ENCODE data around the gene SH2D3A.
"Not testable (repeated sequence)": the region's sequence is repeated elsewhere in the genome, so short reads cannot be mapped to it uniquely, and the experiment has no call there.

The SH2D3A gene

GRCh38 chr19:6718111-6718740, 49.0 kb downstream of the SH2D3A start:
- no peak for FAIRE-seq

GRCh38 chr19:6717441-6717971, 49.7 kb downstream of the SH2D3A start:
- no peak for FAIRE-seq

GRCh38 chr19:6717036-6717435, 50.2 kb downstream of the SH2D3A start:
- no peak for FAIRE-seq

GRCh38 chr19:6716610-6716970, 50.6 kb downstream of the SH2D3A start:
- no peak for FAIRE-seq

GRCh38 chr19:6714749-6715555, 52.3 kb downstream of the SH2D3A start:
- FAIRE-seq: no peak

- no peak for FAIRE-seq
These were observed 53.2 kb downstream of the SH2D3A start for GRCh38 chr19:6713773-6714692.

GRCh38 chr19:6712692-6713670, 54.3 kb downstream of the SH2D3A start:
- no peak for FAIRE-seq

- no peak for FAIRE-seq
These were observed 55.0 kb downstream of the SH2D3A start for GRCh38 chr19:6712231-6712630.

GRCh38 chr19:6711605-6712004, 55.6 kb downstream of the SH2D3A start:
- no peak for FAIRE-seq

- no peak for FAIRE-seq
These were observed 56.2 kb downstream of the SH2D3A start for GRCh38 chr19:6711078-6711361.

- no peak for FAIRE-seq
These were observed 56.8 kb downstream of the SH2D3A start for GRCh38 chr19:6710273-6711077.

GRCh38 chr19:6709549-6709948, 57.7 kb downstream of the SH2D3A start:
- FAIRE-seq: no peak

GRCh38 chr19:6708913-6709312, 58.3 kb downstream of the SH2D3A start:
- FAIRE-seq: not testable (repeated sequence)

- no peak for FAIRE-seq
These were observed 58.9 kb downstream of the SH2D3A start for GRCh38 chr19:6708346-6708745.

- FAIRE-seq: no peak
These were observed 59.6 kb downstream of the SH2D3A start for GRCh38 chr19:6707658-6708018.

- no peak for FAIRE-seq
These were observed 60.1 kb downstream of the SH2D3A start for GRCh38 chr19:6707011-6707657.

GRCh38 chr19:6706633-6706958, 60.6 kb downstream of the SH2D3A start:
- no peak for FAIRE-seq

GRCh38 chr19:6705931-6706632, 61.2 kb downstream of the SH2D3A start:
- FAIRE-seq: no peak
